Upper lobe of left lung (tissue), 4 donors: ENCODE results near the gene S100A13.

ENCODE experiments used
- EP300 ChIP-seq, 4 donors: sonication (generic); formaldehyde crosslinking; IDR thresholded peaks; one replicate each; pipeline ENCODE4 v1.5.1; 2017; ENCODE audit warnings: antibody characterized with exemption in 4 of 4, control low read depth in 2 of 4
- POLR2A ChIP-seq, 4 donors: fragments of 450-650 bp; IDR thresholded peaks; one replicate each; pipeline ENCODE4 v1.5.1; 2016 to 2017; ENCODE audit warnings: antibody characterized with exemption in 4 of 4, mild to moderate bottlenecking in 2 of 4
- POLR2AphosphoS5 ChIP-seq, 2 donors: sonication (generic); formaldehyde crosslinking; IDR thresholded peaks; one replicate each; pipeline ENCODE4 v1.5.1; 2017; ENCODE audit warnings: antibody characterized with exemption in 2 of 2
- TF ChIP-seq, protein P1 (sequence below), 6 experiments: fragments of 450-650 bp in 4 of 6; fragments of 200-600 bp in 2 of 6; sonication (generic) in 2 of 6; IDR thresholded peaks; one replicate each; pipeline ENCODE4 v1.5.1; 2016 to 2019; ENCODE audit warnings: antibody characterized with exemption in 6 of 6

DNA sequence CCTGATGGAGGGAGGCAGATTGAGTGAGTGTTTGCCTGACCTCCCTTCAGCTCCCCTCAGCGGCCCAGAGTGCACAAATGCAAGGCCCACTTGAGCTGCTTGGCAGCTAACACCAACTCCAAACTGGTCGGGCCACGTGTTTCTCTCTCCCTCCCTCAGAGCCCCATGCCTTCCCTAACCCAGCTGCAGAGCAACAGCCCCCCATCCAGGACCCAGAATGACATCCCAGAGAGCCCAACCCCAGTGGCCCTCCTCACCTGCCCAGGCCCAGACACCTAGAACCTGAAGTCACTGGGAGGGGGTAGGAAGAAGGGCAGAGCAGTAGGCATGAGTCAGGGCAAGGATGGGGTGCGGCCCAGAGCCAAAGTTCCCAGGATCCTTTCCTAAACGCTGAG is 10.4 kb downstream of the S100A13 start:
- no peak for TF ChIP-seq POLR2AphosphoS5 (IDR thresholded peaks at IDR 0.05)
- TF ChIP-seq, protein P1, sequence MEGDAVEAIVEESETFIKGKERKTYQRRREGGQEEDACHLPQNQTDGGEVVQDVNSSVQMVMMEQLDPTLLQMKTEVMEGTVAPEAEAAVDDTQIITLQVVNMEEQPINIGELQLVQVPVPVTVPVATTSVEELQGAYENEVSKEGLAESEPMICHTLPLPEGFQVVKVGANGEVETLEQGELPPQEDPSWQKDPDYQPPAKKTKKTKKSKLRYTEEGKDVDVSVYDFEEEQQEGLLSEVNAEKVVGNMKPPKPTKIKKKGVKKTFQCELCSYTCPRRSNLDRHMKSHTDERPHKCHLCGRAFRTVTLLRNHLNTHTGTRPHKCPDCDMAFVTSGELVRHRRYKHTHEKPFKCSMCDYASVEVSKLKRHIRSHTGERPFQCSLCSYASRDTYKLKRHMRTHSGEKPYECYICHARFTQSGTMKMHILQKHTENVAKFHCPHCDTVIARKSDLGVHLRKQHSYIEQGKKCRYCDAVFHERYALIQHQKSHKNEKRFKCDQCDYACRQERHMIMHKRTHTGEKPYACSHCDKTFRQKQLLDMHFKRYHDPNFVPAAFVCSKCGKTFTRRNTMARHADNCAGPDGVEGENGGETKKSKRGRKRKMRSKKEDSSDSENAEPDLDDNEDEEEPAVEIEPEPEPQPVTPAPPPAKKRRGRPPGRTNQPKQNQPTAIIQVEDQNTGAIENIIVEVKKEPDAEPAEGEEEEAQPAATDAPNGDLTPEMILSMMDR (IDR thresholded peaks at IDR 0.05) = no peak
- no peak for TF ChIP-seq POLR2A (IDR thresholded peaks at IDR 0.05)
- TF ChIP-seq EP300 (IDR thresholded peaks at IDR 0.05) = no peak
